22Rv1 (cell line): Measurements from ENCODE around the gene PTPN18.

Experiments used
- CTCF ChIP-seq: fragments of 450-650 bp; IDR thresholded peaks from 2 replicates; pipeline ENCODE4 v1.5.1; 2017; ENCODE audit warnings: mild to moderate bottlenecking
- ZFX ChIP-seq: fragments of 450-650 bp; IDR thresholded peaks from 2 replicates; pipeline ENCODE4 v1.6.1; 2017; ENCODE audit warnings: antibody characterized with exemption, borderline replicate concordance

- TF ChIP-seq CTCF (no peak), ZFX (no peak)
These were observed 681 bp upstream of the PTPN18 start for GRCh38 chr2:130355172-130355577.
